NCI-H2171 treated with DMSO at 0.1 percent for 48 hours (cell line): ENCODE measurements around the gene KRT84.
A peak's percentile ranks its signal among the peaks of the same experiment; 100 is the strongest.

ENCODE experiments used
- DNase-seq: peaks from one replicate; lab custom pipeline; 2025; lab: John Stamatoyannopoulos, UW

KRT84 gene

DNA sequence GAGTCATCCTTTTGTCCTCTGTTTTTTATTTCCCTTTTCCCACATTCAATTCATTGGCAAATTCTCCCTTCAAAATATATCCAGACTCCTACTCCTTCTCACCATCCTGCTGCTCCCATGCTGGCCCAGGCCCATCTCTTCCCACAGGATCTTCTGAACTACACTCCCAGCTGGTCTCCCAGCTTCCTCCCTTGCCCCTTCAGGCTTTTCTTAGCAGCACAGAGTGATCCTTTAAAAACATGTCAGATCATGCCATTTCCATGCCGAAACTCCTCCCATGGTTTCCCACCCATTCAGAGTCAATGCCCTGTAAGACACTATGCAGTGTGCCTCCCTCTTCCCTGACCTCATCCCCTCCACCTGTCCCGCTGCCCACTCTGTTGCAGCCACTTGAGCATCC is 2.4 kb upstream of the KRT84 start:
- DNase-seq, result no peak

DNA sequence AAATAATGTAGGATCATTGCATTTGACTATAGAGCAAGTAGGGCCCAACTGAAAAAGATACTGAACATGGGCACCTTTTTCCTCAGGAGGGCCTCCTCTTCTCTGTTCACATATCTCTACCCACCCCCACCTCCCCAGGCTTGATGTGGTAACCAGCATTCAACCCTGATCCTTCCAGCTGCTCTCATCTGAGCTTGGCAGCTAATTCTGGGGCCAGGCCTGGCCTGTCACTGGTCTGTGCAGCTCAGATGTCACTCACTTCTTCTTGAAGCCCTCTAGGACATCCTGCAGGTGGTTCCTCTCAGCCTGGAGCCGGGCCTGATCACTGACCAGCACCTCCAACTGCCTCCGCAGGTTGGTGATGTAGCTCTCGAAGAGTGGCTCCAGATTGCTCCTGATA is 2.1 kb downstream of the KRT84 start:
- DNase-seq, result no peak

GRCh38 chr12:52382854-52383253 is 2.6 kb downstream of the KRT84 start:
- DNase-seq, result no peak

DNA sequence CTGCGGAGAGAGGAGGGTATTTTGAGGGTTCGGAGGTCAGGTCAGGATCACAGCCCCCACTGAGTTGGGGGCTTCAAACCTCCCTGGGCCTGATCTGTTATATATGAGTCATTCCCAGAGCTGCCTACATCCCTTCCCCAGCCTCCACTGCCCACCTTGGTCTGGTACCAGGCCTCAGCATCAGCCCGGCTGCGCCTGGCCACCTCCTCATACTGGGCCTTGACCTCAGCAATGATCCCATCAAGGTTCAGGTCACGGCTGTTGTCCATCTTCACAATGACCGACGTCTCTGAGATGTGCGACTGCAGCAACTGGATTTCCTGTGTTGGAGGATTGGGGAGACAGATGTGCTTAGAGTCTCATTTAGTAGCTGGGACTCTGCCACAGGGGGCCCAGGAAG is 4.2 kb downstream of the KRT84 start:
- no peak for DNase-seq

- DNase-seq, result no peak
These were observed 5.2 kb downstream of the KRT84 start for GRCh38 chr12:52380271-52380694.

GRCh38 chr12:52379536-52379935 is 5.9 kb downstream of the KRT84 start:
- DNase-seq, result no peak

GRCh38 chr12:52378091-52378490 is 7.4 kb downstream of the KRT84 start:
- no peak for DNase-seq

- no peak for DNase-seq
These were observed 8.2 kb downstream of the KRT84 start for GRCh38 chr12:52377266-52377665.

- DNase-seq, result peak; percentile 93
These were observed 13.0 kb downstream of the KRT84 start for GRCh38 chr12:52372216-52373154.

DNA sequence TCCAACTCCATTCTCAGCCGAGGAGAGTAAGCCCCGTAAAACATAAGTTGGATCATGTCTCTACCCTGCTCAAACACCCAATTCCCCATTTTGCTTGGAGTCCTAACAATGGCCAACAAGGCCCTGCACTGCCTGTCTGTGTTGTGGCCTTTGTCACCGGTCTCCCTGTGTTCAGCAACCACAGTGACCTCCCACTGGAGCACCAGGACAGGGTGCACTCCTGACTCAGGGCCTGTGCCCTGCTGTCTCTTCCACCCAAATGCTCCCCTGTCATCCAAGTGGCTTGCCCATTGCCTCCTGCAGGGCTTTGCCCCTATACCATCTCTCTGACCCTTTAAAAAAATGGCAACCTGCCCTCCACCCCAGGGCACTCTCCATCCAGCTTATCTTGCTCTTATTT is 13.7 kb downstream of the KRT84 start:
- DNase-seq, result no peak

- DNase-seq, result no peak
These were observed 14.4 kb downstream of the KRT84 start for GRCh38 chr12:52370926-52371608.

GRCh38 chr12:52369809-52370208 is 15.6 kb downstream of the KRT84 start:
- DNase-seq, result no peak

- no peak for DNase-seq
These were observed 16.2 kb downstream of the KRT84 start for GRCh38 chr12:52369211-52369610.

- DNase-seq, result no peak
These were observed 16.9 kb downstream of the KRT84 start for GRCh38 chr12:52368508-52368907.

- no peak for DNase-seq
These were observed 17.6 kb downstream of the KRT84 start for GRCh38 chr12:52367876-52368275.

DNA sequence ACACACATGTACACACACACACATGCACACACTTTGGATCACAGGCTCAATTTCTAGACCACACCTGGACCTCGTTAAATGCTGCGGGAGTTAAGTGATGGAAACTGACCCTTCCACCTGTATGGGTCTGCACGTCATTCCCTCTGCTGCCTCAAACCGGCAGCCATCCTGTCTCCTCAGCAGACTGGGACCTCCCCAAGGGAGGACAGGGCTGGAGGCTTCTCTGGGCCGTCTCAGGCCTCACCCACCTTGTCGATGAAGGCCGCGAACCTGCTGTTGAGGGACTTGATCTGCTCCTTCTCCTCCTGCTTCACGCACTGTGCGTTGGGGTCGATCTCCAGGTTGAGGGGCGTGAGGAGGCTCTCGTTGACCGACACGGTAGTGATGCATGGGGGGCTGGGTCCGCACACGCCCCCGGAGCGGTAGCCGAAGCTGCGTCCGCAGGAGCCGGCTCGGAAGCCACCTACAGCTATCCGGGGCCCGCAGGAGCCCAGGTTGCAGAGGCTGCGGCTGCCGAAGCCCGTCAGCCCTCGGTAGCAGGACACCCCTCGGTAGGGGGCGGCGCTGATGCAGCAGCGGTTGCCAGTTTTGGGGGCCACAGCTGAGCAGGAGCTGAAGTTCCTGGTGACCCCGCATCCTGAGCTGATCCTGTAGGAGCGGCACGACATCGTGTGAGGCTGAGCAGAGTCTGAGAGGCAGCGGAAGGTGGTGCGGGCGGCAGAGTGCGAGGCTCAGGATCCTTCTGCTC is 18.5 kb downstream of the KRT84 start, which contains the start of gene KRT85:
TSS of gene KRT85 (minus strand) at position 744 of the 748 bp plus-strand sequence. CDS start at position 668, 76 bp downstream.
- DNase-seq, result no peak

DNA sequence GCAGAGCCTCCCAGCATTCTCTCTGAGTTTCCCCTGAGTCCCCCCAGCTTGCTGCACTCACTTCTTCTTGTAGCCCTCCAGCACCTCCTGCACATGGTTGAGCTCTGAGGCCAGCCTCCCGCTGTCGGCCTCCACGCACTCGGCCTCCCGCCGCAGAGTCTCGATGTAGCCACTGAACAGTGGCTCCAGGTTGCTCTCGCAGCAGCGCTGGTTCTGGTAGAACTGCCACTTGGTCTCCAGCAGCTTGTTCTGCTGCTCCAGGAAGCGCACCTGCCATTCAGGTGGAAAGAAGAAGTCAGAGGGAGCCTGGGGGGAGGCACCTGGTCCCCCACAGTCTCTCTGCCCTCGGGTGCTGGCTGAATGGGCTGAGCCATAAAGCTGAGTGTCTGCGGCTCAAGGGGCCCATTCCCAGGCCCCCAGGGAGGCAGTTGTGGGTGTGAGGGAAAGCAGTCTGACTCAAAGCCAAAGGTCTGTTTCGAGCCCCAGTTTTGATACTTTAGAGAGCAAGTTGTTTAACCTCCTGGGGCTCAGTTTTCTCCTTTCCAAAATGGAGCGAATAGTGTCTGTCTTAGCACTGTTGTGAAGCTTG is 20.5 kb downstream of the KRT84 start:
- DNase-seq, result no peak

- DNase-seq, result no peak
These were observed 21.4 kb downstream of the KRT84 start for GRCh38 chr12:52364061-52364460.

DNA sequence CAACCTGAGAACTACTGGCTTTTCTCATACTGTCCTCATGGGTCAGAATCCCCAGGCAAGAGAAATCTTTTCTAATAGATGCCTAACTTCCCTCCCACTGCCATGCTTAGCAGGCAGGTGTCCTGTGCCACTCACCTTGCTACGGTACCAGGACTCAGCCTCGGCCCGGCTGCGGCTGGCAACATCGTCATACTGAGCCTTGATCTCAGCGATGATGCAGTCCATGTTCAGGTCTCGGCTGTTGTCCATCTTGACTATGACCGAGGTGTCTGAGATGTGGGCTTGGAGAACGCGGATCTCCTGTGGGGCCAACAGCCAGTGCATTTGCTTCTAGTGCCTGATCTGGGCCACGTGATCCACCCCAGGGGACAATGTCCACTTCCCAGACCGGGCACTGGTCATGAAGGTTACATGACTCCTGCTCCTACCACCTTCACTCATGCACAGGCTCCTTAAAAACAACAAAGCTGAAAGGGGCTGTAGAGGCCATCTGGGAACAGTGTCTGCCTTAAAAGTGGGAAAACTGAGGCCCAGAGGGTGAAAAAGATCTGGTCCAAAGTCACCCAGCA is 22.3 kb downstream of the KRT84 start:
- DNase-seq, result no peak

DNA sequence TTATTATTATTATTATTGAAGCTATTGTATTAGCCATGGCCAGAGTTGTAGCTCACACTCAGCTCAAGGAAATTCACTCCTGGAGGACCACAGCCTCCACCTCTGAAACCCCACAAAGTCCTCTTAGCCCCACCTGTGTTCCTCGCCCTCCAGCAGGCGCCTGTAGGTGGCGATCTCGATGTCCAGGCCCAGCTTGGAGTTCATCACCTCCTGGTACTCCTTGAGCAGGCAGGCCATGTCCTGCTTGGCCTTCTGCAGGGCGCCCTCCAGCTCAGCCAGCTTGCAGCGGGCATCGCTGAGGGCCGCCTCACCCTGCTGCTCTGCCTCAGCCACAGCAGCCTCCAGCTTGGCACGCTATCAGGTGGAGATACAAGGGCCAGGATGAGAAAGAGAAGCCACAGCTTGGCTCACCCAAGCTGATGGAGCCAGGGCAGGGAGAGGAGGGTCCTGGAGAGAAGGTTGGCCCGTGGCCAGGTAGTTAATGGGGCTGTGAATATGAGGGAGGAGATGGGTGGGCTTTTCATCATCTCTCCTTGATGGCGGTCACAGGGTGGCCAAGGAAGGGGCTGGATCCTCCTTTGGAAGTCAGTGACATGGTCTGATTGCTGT is 23.2 kb downstream of the KRT84 start:
- no peak for DNase-seq

DNA sequence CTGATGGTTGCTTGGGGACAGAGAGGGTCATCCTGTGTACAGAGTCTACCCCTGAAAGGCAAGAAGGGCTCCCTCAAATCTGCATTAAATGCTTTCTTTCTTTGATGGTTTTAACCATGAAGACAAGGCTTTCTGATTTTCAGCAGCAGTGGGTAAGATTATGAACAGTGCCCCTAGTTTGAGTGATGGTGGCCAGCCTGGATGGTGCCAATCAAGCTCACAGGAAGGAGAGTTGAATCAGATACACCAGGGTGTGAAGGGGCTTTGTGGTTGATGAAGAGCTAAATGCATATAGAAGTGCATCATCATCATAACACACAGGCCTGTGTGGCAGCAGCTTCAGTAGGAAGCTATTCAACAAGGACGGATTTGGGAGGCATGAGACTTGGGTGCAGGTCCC is 23.9 kb downstream of the KRT84 start:
- DNase-seq, result no peak
